Thyroid gland (tissue), 4 donors: Measurements from ENCODE around the gene TSHZ2. TPM values are rescaled to one million over a fixed set of nuclear protein-coding genes. Genes with fewer than 3 reads are reported as not detected.

Experiments used
- DNase-seq, 2 donors: peaks; one replicate each; pipeline ENCODE4 v3.0.0-alpha.2; 2019
- H3K27ac ChIP-seq, 3 donors: fragments of 200-600 bp; sonication (generic); 1 replicate in 2 of 3; 2 replicates in 1 of 3; pipeline ENCODE4 v1.5.1; 2016 to 2019; ENCODE audit warnings: mild to moderate bottlenecking in 1 of 3, moderate library complexity in 1 of 3
- H3K27me3 ChIP-seq: fragments of 200-600 bp; sonication (generic); one replicate; pipeline ENCODE4 v1.5.1; 2019
- H3K36me3 ChIP-seq, 2 donors: fragments of 200-600 bp; sonication (generic); one replicate each; pipeline ENCODE4 v1.5.1; 2016 to 2019
- H3K4me1 ChIP-seq, 2 donors: fragments of 200-600 bp; sonication (generic); one replicate each; pipeline ENCODE4 v1.5.1; 2017 to 2019
- H3K4me3 ChIP-seq, 3 donors: fragments of 200-600 bp; sonication (generic); replicated peaks in 1 of 3; 1 replicate in 2 of 3; 2 replicates in 1 of 3; pipeline ENCODE4 v1.5.1; 2016; ENCODE audit warnings: mild to moderate bottlenecking in 1 of 3
- H3K9me3 ChIP-seq: fragments of 200-600 bp; sonication (generic); one replicate; pipeline ENCODE4 v1.5.1; 2017
- POLR2A ChIP-seq, 2 donors: fragments of 450-650 bp; IDR thresholded peaks; one replicate each; pipeline ENCODE4 v1.6.1; 2017; ENCODE audit warnings: antibody characterized with exemption in 2 of 2, mild to moderate bottlenecking in 2 of 2, moderate library complexity in 1 of 2
- WGBS, 2 donors: methylation state at CpG; one replicate each; pipeline ENCODE4 v1.1.5; 2017; 5-methylcytosine and 5-hydroxymethylcytosine counted together
- intact Hi-C: fragments of 100-400 bp; cut with DNase I; formaldehyde crosslinking; loops from one replicate; pipeline ENCODE4 v1.15.1; 2023
- total RNA-seq, 4 donors: library from RNA; depleted of rRNA; stranded (reverse); fragments of >200 nt; gene quantifications; one replicate each; pipeline ENCODE4 v1.2.3, GENCODE V29; 2016
- TF ChIP-seq, protein P1 (sequence below), 6 experiments: fragments of 200-600 bp in 3 of 6; fragments of 450-650 bp in 3 of 6; sonication (generic) in 3 of 6; IDR thresholded peaks; one replicate each; pipeline ENCODE4 v1.5.1; 2016 to 2019; ENCODE audit warnings: antibody characterized with exemption in 6 of 6, mild to moderate bottlenecking in 2 of 6, inconsistent platforms in 1 of 6, moderate library complexity in 1 of 6

The TSHZ2 gene
- total RNA-seq, 4 donors from 2014 or later = 11.0 to 27.9 (median 14.0) TPM

DNA sequence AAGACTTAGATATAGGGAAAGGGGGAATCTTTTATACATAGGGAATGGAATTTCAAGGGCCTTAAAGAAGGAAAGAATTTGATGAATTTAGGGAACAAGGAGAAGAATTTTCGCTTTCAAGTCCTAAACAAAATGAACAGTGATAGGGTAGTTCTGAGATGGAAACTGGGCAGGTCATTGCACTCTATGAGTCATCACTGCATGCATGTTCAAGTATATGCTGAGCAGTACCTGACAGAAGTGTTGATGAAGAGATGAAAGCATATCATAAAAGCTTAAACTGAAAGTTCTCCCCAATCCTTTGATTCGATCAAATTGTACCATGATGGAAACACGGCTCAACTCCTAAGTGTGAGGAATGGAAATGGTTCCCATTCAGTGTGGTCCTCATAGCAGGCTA, 271.0 kb downstream of the TSHZ2 start:
- Histone ChIP-seq H3K36me3 (no peaks in the 10 kb centered on the region), H3K9me3 (no peaks in the 10 kb centered on the region), H3K27me3 (no peaks in the 10 kb centered on the region), H3K4me3 (no peak overlapping the region), H3K4me1 (no peaks in the 10 kb centered on the region), H3K27ac (no peak overlapping the region)
- intact Hi-C loops = no loop called here
- 87 to 90% methylated on average over 3 of the region's 3 CpGs for WGBS, 2 donors
- no peak for TF ChIP-seq POLR2A (IDR thresholded peaks at IDR 0.05)
- TF ChIP-seq, protein P1, sequence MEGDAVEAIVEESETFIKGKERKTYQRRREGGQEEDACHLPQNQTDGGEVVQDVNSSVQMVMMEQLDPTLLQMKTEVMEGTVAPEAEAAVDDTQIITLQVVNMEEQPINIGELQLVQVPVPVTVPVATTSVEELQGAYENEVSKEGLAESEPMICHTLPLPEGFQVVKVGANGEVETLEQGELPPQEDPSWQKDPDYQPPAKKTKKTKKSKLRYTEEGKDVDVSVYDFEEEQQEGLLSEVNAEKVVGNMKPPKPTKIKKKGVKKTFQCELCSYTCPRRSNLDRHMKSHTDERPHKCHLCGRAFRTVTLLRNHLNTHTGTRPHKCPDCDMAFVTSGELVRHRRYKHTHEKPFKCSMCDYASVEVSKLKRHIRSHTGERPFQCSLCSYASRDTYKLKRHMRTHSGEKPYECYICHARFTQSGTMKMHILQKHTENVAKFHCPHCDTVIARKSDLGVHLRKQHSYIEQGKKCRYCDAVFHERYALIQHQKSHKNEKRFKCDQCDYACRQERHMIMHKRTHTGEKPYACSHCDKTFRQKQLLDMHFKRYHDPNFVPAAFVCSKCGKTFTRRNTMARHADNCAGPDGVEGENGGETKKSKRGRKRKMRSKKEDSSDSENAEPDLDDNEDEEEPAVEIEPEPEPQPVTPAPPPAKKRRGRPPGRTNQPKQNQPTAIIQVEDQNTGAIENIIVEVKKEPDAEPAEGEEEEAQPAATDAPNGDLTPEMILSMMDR (IDR thresholded peaks at IDR 0.05) = no peak
- no peak for DNase-seq

DNA sequence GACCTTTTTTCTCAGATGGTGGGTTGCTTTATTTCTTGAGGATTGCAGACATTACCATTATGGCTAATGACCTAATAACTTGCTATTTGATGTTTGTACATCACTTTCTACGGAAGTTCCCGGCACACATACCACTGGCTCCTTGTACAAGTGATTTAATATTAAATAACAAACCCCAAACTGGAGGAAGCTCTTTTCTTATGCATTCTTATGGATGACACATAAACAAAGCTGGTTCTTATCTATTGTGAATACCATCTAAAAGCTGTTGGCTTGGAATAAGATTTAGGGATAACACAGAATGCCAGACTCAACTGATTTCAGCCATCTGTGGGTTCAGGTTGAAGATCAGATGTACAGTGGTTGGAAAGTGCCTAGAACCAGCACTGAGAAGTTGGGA, 272.6 kb downstream of the TSHZ2 start:
- Histone ChIP-seq H3K4me3 (no peak overlapping the region), H3K4me1 (no peaks in the 10 kb centered on the region), H3K27ac (no peak overlapping the region), H3K27me3 (no peaks in the 10 kb centered on the region), H3K36me3 (no peaks in the 10 kb centered on the region), H3K9me3 (no peaks in the 10 kb centered on the region)
- intact Hi-C loops = no loop called here
- no peak for DNase-seq
- TF ChIP-seq, protein P1 (IDR thresholded peaks at IDR 0.05) = no peak
- no peak for TF ChIP-seq POLR2A (IDR thresholded peaks at IDR 0.05)
- 89 to 95% methylated on average over 2 of the region's 2 CpGs for WGBS, 2 donors

DNA sequence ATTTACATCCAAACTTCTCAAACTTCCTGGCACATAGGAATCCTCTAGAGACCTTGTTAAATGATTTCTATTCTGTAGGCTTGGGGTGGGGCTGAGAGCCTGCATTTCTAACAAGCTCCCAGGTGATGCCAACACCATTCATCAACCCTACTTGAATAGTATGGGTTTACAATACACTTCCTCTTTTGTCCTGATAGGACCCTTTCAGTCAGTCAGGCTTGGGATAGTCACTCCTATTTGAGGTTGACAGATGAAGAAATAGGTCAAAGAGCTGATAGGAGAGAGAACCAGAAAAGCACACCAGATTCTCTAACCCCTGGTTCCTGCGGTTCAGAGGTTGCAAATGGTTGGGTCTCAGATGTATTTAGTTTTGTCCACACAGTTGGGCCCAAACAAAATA, 273.4 kb downstream of the TSHZ2 start:
- no peak overlapping the region for H3K27ac ChIP-seq
- no peaks in the 10 kb centered on the region for H3K9me3 ChIP-seq
- TF ChIP-seq POLR2A (IDR thresholded peaks at IDR 0.05) = no peak
- TF ChIP-seq, protein P1 (IDR thresholded peaks at IDR 0.05) = no peak
- intact Hi-C loops = no loop called here
- no peak overlapping the region for H3K4me3 ChIP-seq
- H3K27me3 ChIP-seq = no peaks in the 10 kb centered on the region
- no peaks in the 10 kb centered on the region for H3K4me1 ChIP-seq
- no peak for DNase-seq
- WGBS, 2 donors = 88 to 93% methylated on average over 1 of the region's 1 CpG
- no peaks in the 10 kb centered on the region for H3K36me3 ChIP-seq

DNA sequence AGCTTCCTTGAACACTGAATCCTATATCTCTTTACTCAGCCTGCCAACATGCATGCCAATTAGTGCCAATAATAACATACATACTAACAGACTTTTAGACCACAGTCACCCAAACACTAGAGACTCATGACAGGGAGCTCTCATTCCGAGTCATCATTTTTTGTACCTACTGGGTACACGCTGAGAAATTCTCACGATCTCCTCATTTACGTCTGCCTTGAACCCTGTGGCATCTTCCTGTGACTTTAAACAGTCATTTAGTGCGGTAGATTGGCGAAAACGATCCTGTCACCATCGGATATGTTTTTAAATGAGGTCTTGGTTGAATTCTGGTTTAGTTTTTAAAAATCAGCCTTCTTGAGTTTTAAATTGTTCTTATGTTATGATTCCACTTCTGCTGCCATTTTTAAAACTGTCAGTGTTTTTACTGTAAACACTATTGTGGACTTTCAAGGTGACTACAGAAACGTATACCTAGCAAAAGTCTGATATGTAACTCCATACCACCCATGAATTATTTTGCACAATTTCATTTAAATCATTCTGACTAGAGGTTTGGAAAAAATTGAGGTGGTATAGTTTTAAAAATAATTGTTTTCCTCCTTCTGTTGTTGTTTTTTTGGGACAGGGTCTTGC, 275.4 kb downstream of the TSHZ2 start:
- H3K27me3 ChIP-seq = no peaks in the 10 kb centered on the region
- no peak overlapping the region for H3K27ac ChIP-seq
- TF ChIP-seq, protein P1 (IDR thresholded peaks at IDR 0.05) = no peak
- no peak for TF ChIP-seq POLR2A (IDR thresholded peaks at IDR 0.05)
- DNase-seq = no peak
- no peaks in the 10 kb centered on the region for H3K36me3 ChIP-seq
- no peaks in the 10 kb centered on the region for H3K9me3 ChIP-seq
- H3K4me3 ChIP-seq = no peak overlapping the region
- intact Hi-C loops = no loop called here
- H3K4me1 ChIP-seq = no peaks in the 10 kb centered on the region
- 88% methylated on average over 9 of the region's 9 CpGs for WGBS, 2 donors

DNA sequence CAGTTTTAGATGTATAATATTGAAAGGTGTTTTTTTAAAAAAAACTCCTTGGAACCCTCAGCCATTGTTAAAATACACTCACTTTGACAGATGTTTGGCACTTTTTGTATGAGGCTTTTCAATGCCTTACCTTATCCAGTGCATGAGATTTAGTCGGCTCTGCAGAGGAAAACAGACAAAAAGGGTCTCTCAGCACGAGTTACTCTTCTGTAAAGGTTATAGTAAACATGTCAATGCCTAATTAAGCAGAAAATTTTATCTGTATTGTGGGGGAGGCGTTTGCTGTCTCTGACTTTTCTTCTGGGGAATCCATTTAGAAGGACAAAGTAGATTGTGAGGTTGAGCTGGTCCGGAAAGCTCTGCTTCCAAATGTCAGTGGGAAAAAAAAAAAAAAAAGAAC, 278.3 kb downstream of the TSHZ2 start:
- H3K27ac ChIP-seq = no peak overlapping the region
- WGBS, 2 donors = 74 to 77% methylated on average over 4 of the region's 4 CpGs
- intact Hi-C loops = no loop called here

More for the DNA sequence above, 278.3 kb downstream of the TSHZ2 start:
- TF ChIP-seq, protein P1 (IDR thresholded peaks at IDR 0.05) = no peak
- no peak for TF ChIP-seq POLR2A (IDR thresholded peaks at IDR 0.05)
- no peak for DNase-seq
- Histone ChIP-seq H3K4me1 (no peaks in the 10 kb centered on the region), H3K27me3 (no peaks in the 10 kb centered on the region), H3K36me3 (no peaks in the 10 kb centered on the region), H3K4me3 (no peak overlapping the region), H3K9me3 (no peaks in the 10 kb centered on the region)
